ENCODE results near the gene KCNMB2.
"Not testable (repeated sequence)": the region's sequence is repeated elsewhere in the genome, so short reads cannot be mapped to it uniquely, and the experiment has no call there.

The KCNMB2 gene

GRCh38 chr3:178519701-178520100 lies 16.5 kb upstream of the KCNMB2 start:
- no peak for DNase-seq (ENCODE audit: low read depth)

- no peak for DNase-seq (ENCODE audit: low read depth)
These were observed 15.8 kb upstream of the KCNMB2 start for GRCh38 chr3:178520451-178520850.

- no peak for DNase-seq (ENCODE audit: low read depth)
These were observed 13.8 kb upstream of the KCNMB2 start for GRCh38 chr3:178522200-178523052.

- no peak for DNase-seq (ENCODE audit: low read depth)
These were observed 11.0 kb upstream of the KCNMB2 start for GRCh38 chr3:178525251-178525650.

- DNase-seq (ENCODE audit: low read depth) = no peak
These were observed 9.9 kb upstream of the KCNMB2 start for GRCh38 chr3:178526291-178526690.

- DNase-seq (ENCODE audit: low read depth) = no peak
These were observed 8.3 kb upstream of the KCNMB2 start for GRCh38 chr3:178527981-178528380.

- no peak for DNase-seq (ENCODE audit: low read depth)
These were observed 6.5 kb upstream of the KCNMB2 start for GRCh38 chr3:178529606-178530225.

GRCh38 chr3:178532476-178532875 lies 3.8 kb upstream of the KCNMB2 start:
- DNase-seq (ENCODE audit: low read depth) = no peak

GRCh38 chr3:178537122-178537705 lies 978 bp downstream of the KCNMB2 start:
- no peak for DNase-seq (ENCODE audit: low read depth)

- no peak for DNase-seq (ENCODE audit: low read depth)
These were observed 1.8 kb downstream of the KCNMB2 start for GRCh38 chr3:178538056-178538455.

GRCh38 chr3:178540184-178540583 lies 3.9 kb downstream of the KCNMB2 start:
- no peak for DNase-seq (ENCODE audit: low read depth)

- no peak for DNase-seq (ENCODE audit: low read depth)
These were observed 9.1 kb downstream of the KCNMB2 start for GRCh38 chr3:178545337-178545736.

GRCh38 chr3:178546079-178546478 lies 9.8 kb downstream of the KCNMB2 start:
- no peak for DNase-seq (ENCODE audit: low read depth)

GRCh38 chr3:178549426-178549825 lies 13.2 kb downstream of the KCNMB2 start:
- DNase-seq (ENCODE audit: low read depth) = not testable (repeated sequence)

GRCh38 chr3:178551916-178552321 lies 15.7 kb downstream of the KCNMB2 start:
- no peak for DNase-seq (ENCODE audit: low read depth)

- DNase-seq (ENCODE audit: low read depth) = no peak
These were observed 22.4 kb downstream of the KCNMB2 start for GRCh38 chr3:178558637-178559036.

GRCh38 chr3:178560759-178561158 lies 24.5 kb downstream of the KCNMB2 start:
- no peak for DNase-seq (ENCODE audit: low read depth)

- no peak for DNase-seq (ENCODE audit: low read depth)
These were observed 25.0 kb downstream of the KCNMB2 start for GRCh38 chr3:178561239-178561638.

GRCh38 chr3:178562143-178562946 lies 26.1 kb downstream of the KCNMB2 start:
- DNase-seq (ENCODE audit: low read depth) = no peak

GRCh38 chr3:178562947-178563232 lies 26.7 kb downstream of the KCNMB2 start:
- no peak for DNase-seq (ENCODE audit: low read depth)

- no peak for DNase-seq (ENCODE audit: low read depth)
These were observed 31.4 kb downstream of the KCNMB2 start for GRCh38 chr3:178567611-178568010.

- no peak for DNase-seq (ENCODE audit: low read depth)
These were observed 32.0 kb downstream of the KCNMB2 start for GRCh38 chr3:178568155-178568731.
